Mesothelial cell of epicardium (in vitro differentiated cells): ENCODE results near the gene SLC16A1. TPM values are rescaled to one million over a fixed set of nuclear protein-coding genes. Genes with fewer than 3 reads are reported as not detected.

Experiments used
- DNase-seq, 2 experiments: peaks; one replicate each; pipeline ENCODE4 v3.0.0; 2021; ENCODE audit warnings: low spot score in 2 of 2; ENCODE audit not compliant: unreplicated experiment in 2 of 2
- H3K27ac Mint-ChIP-seq: 2 replicates; pipeline ENCODE4 v1.8.0; 2021; ENCODE audit warnings: mixed read lengths
- H3K27me3 Mint-ChIP-seq: 2 replicates; pipeline ENCODE4 v1.8.0; 2021; ENCODE audit warnings: low read depth, mixed read lengths
- H3K36me3 Mint-ChIP-seq: 2 replicates; pipeline ENCODE4 v1.8.0; 2021; ENCODE audit warnings: mixed read lengths
- H3K4me1 Mint-ChIP-seq: 2 replicates; pipeline ENCODE4 v1.8.0; 2021; ENCODE audit warnings: mixed read lengths
- H3K4me3 Mint-ChIP-seq: 2 replicates; pipeline ENCODE4 v1.8.0; 2021; ENCODE audit warnings: mild to moderate bottlenecking, moderate library complexity, mixed read lengths
- H3K9me3 Mint-ChIP-seq: 2 replicates; pipeline ENCODE4 v1.8.0; 2021; ENCODE audit warnings: mixed read lengths
- CTCF ChIP-seq: fragments of 200-600 bp; sonication (generic); IDR thresholded peaks from one replicate; pipeline ENCODE4 v1.5.0; 2021; ENCODE audit warnings: antibody characterized with exemption; ENCODE audit not compliant: unreplicated experiment
- total RNA-seq: library from RNA; stranded (reverse); gene quantifications from 3 replicates; pipeline ENCODE4 v1.2.1, GENCODE V29; 2021

SLC16A1 gene
- total RNA-seq, 1 donor from 2014 or later = 56.4 TPM

DNA sequence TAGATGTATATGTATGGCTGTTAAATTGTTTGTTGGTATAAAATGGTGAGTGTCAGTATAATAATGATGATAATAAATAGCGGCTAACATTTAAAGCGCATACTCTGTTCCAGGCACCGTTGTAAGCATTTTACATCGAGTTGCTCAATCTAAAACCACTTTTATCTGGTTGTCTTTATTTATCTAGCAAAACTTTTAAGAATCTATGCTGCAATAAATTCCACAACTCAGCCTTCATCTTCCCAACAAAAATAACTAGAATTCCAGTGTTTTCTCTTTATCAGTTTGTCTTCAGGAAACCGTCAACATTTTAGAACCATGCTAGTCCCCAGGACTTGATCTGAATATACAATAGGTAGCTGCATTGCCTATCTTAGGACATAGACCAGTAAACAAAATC is 19.3 kb upstream of the SLC16A1 start:
- no peak for DNase-seq
- Mint-ChIP-seq H3K9me3 (peaks cover 16% of the 10 kb centered on the region), H3K4me1 (no peaks in the 10 kb centered on the region), H3K36me3 (peaks cover 15% of the 10 kb centered on the region), H3K4me3 (no peak overlapping the region), H3K27me3 (no peaks in the 10 kb centered on the region), H3K27ac (no peak overlapping the region)
- no peak for TF ChIP-seq CTCF

GRCh38 chr1:112974646-112975045 is 18.6 kb upstream of the SLC16A1 start:
- H3K36me3 Mint-ChIP-seq = peaks cover 17% of the 10 kb centered on the region
- TF ChIP-seq CTCF = no peak
- H3K9me3 Mint-ChIP-seq = peaks cover 16% of the 10 kb centered on the region
- H3K27me3 Mint-ChIP-seq = no peaks in the 10 kb centered on the region
- H3K27ac Mint-ChIP-seq = no peak overlapping the region
- no peak for DNase-seq
- no peaks in the 10 kb centered on the region for H3K4me1 Mint-ChIP-seq
- no peak overlapping the region for H3K4me3 Mint-ChIP-seq

GRCh38 chr1:112973788-112974187 is 17.8 kb upstream of the SLC16A1 start:
- no peak for DNase-seq
- no peak overlapping the region for H3K27ac Mint-ChIP-seq
- no peak overlapping the region for H3K4me3 Mint-ChIP-seq
- no peaks in the 10 kb centered on the region for H3K27me3 Mint-ChIP-seq
- no peak for TF ChIP-seq CTCF
- H3K9me3 Mint-ChIP-seq = peaks cover 16% of the 10 kb centered on the region
- peaks cover 19% of the 10 kb centered on the region for H3K36me3 Mint-ChIP-seq
- H3K4me1 Mint-ChIP-seq = no peaks in the 10 kb centered on the region

DNA sequence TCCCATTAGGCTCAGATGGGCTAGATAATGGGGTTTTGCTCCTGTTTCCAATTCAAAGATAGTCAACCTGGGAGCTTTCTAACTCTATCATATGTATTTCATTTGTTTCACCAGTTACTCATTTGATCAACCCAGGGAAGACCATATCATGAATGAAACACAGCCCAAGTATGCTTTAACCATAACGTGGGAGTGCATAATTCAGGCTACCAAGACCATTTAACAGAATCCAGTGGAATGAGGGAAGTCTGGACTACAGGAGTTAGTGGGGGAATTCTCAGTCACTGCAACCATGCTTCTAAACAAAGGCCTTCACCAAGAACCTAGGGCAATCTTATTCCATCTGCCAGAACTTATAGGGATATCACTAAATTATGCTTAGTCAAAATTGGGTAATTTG is 15.0 kb upstream of the SLC16A1 start:
- H3K27ac Mint-ChIP-seq = no peak overlapping the region
- no peaks in the 10 kb centered on the region for H3K4me1 Mint-ChIP-seq
- peaks cover 16% of the 10 kb centered on the region for H3K9me3 Mint-ChIP-seq
- no peak for TF ChIP-seq CTCF
- H3K27me3 Mint-ChIP-seq = no peaks in the 10 kb centered on the region
- H3K4me3 Mint-ChIP-seq = no peak overlapping the region
- H3K36me3 Mint-ChIP-seq = peaks cover 31% of the 10 kb centered on the region
- no peak for DNase-seq

DNA sequence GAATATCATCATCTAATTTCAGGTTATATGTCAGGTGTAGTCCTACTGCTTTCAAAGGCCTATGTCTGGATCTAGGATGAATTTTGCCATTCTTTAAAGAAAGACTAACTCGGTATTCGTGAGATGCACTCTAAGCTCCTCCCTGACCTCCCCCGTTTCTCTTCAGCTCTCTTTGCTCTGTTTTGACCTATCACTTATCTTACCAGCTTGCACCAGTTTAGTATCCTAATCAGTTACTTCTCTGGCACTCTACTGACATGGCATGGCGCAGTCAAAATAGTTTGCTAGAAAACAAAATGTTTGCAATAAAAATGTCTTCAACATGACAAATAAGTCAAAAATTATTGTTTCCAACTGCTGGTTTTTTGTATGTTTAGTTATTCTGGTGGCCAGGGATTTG is 8.4 kb upstream of the SLC16A1 start:
- H3K4me3 Mint-ChIP-seq = no peak overlapping the region
- peaks cover 40% of the 10 kb centered on the region for H3K36me3 Mint-ChIP-seq
- no peaks in the 10 kb centered on the region for H3K27me3 Mint-ChIP-seq
- no peak overlapping the region for H3K27ac Mint-ChIP-seq
- DNase-seq = no peak
- no peak for TF ChIP-seq CTCF
- H3K9me3 Mint-ChIP-seq = peaks cover 4% of the 10 kb centered on the region
- H3K4me1 Mint-ChIP-seq = peaks cover 4% of the 10 kb centered on the region

GRCh38 chr1:112961072-112961471 is 5.1 kb upstream of the SLC16A1 start:
- H3K36me3 Mint-ChIP-seq = peaks cover 23% of the 10 kb centered on the region
- DNase-seq = no peak
- H3K27me3 Mint-ChIP-seq = no peaks in the 10 kb centered on the region
- no peak overlapping the region for H3K4me3 Mint-ChIP-seq
- TF ChIP-seq CTCF = no peak
- peaks cover 4% of the 10 kb centered on the region for H3K9me3 Mint-ChIP-seq
- peaks cover 19% of the 10 kb centered on the region for H3K4me1 Mint-ChIP-seq
- no peak overlapping the region for H3K27ac Mint-ChIP-seq
